Stimulated activated CD4-positive, alpha-beta T cell treated with anti-CD3 and anti-CD28 coated beads, Interleukin-2, amount 100 ng/mL, for 24 hours (primary cell): ENCODE measurements around the gene ASCL5.

Experiments used
- DNase-seq, 2 donors: peaks; one replicate each; pipeline ENCODE4 v3.0.0-alpha.2; 2020

The ASCL5 gene

GRCh38 chr1:201080135-201080534 lies 46.8 kb downstream of the ASCL5 start:
- DNase-seq, result no peak

- no peak for DNase-seq
Observed at GRCh38 chr1:201077736-201078135, 49.2 kb downstream of the ASCL5 start.

- no peak for DNase-seq
Observed at GRCh38 chr1:201077116-201077515, 49.9 kb downstream of the ASCL5 start.

- DNase-seq, result no peak
Observed at GRCh38 chr1:201076092-201076491, 50.9 kb downstream of the ASCL5 start.

GRCh38 chr1:201074018-201074417 lies 53.0 kb downstream of the ASCL5 start:
- no peak for DNase-seq

GRCh38 chr1:201072922-201073321 lies 54.1 kb downstream of the ASCL5 start:
- no peak for DNase-seq

- no peak for DNase-seq
Observed at GRCh38 chr1:201072149-201072548, 54.8 kb downstream of the ASCL5 start.

GRCh38 chr1:201069636-201070035 lies 57.3 kb downstream of the ASCL5 start:
- no peak for DNase-seq

GRCh38 chr1:201068976-201069375 lies 58.0 kb downstream of the ASCL5 start:
- no peak for DNase-seq

GRCh38 chr1:201066986-201067385 lies 60.0 kb downstream of the ASCL5 start:
- DNase-seq, result no peak

- no peak for DNase-seq
Observed at GRCh38 chr1:201065686-201066085, 61.3 kb downstream of the ASCL5 start.

GRCh38 chr1:201064806-201065205 lies 62.2 kb downstream of the ASCL5 start:
- no peak for DNase-seq
